Anterior cingulate cortex (tissue), 58 donors: ENCODE data around the gene TEDC1.

Source experiments
- DNase-seq, 58 donors: peaks; one replicate each; lab custom pipeline; 2025; lab: John Stamatoyannopoulos, UW

The TEDC1 gene

GRCh38 chr14:105494606-105494929 lies 3.5 kb downstream of the TEDC1 start:
- DNase-seq = no peak

DNA sequence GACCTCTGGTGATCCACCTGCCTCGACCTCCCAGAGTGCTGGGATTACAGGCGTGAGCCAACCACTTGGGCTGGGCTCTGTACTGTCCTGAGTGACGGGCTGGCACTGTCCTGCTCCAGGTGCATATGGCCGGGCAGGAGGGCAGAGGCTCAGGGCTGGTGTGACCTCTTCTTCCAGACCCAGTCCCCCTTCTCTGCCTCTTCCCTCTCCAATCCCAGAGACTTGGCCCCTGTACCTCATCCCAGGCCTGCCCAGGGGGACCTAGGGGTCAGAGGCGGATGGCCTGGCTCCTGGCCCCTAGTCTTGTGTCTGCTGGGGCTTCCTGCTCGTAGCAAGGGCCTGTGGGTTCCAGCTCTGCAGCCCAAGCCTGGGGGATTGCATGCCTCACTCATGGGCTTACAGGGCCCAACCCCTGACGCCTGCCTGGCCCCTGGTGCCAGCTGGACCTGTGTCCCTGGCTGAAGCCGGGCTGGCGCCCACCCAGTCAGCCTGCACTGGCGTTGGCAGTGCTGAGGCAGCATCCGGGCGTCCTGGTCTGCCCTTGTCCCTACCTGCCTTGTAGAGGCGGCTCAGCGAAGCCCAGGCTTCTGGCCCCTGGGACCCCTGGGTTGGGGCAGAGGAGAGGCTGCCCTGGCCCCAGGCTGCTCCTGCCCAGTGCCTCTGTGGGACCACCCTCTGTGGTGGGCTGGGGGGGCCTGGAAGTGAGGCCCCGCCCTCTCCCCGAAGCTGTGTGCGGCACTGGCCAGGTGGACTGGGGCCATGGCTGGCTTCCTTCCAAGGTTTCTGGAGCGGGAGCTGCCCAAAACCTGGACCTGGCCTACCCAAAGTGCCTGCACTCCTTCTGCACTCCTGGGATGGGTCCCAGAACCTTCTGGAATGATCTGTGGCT lies 4.3 kb downstream of the TEDC1 start:
- no peak for DNase-seq

- DNase-seq = no peak
Measured at GRCh38 chr14:105495990-105496830, 5.2 kb downstream of the TEDC1 start.

GRCh38 chr14:105496831-105497591 lies 6.0 kb downstream of the TEDC1 start:
- no peak for DNase-seq

- no peak for DNase-seq
Measured at GRCh38 chr14:105497671-105498429, 6.8 kb downstream of the TEDC1 start.

DNA sequence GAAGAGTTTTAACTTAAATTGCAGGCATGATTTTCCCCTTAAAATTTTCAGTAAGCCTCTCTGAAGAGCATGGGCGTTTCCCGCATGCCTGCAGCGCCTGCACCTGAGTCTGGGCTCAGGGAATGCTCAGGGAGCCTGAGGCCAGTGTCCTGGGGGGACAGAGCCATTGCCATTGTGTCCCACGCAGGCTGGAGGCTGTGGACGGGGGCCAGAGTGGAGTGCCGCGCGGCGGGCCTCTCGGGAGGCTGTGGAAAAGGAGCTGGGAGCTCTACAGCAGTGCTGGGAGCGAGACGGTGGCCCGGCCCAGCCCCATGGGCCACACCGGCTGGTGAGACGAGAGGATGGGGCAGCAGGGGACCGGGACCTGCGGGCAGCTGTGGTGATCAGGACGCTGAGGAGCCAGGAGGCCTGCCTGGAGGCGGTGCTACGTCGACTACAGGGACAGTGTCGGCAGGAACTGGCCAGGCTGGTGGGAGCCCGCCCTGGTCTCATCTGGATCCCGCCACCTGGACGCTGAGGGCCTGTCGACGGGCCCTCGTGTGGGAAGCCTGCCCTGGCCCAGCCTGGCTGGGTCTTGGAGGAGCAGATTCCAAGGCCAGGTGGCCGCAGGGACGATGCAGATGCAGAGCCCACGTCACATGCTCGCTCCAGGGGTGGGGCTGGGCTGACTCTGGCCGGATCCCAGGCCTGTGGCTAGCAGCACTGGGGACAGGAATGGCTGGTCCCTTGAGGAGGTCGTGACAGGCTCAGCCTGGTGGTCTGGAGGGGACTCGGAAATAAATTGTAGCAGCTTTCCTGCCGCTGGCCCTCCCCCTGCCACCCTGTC lies 7.6 kb downstream of the TEDC1 start:
- peak in 34 of 58 donors; percentile 5 to 85 (median 67) for DNase-seq

DNA sequence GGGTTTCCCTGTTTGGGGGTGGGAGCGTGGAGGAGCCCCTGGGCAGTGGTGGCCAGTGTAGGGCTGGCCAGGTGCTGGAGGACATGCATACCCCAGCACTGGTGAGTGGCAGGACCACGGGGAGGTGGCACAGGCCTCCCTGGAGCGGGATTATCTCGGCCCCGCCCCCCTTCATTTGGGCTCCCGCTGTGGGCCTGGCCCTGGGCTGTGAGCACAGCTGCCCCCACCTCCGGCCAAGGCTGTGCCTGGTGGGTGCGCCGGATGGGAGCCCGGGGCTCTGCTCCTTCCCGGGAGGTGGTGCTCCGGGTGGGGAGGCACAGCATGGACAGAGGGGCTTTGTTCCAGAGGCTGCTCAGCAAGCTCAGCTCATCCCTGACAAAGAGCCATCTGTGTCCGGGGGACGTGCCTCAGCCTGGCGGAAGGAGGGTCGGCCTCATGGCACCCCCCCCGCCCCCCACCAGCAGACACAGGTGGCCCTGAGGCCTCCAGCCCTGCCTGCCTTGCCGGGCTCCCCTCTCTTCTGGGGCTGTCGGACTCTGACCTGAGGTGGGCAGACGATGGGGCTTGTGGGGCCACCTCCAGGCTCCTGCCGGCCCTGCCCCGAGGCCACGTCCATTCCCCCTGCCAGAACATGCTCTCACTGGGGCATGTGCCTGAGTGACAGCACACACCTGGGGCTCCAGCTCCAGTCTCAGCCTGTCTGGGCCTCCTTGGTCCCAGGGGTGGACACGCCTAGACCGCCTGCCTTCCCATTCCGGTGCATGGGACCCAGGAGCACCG lies 8.4 kb downstream of the TEDC1 start:
- peak in 56 of 58 donors; percentile 20 to 95 (median 82) for DNase-seq

DNA sequence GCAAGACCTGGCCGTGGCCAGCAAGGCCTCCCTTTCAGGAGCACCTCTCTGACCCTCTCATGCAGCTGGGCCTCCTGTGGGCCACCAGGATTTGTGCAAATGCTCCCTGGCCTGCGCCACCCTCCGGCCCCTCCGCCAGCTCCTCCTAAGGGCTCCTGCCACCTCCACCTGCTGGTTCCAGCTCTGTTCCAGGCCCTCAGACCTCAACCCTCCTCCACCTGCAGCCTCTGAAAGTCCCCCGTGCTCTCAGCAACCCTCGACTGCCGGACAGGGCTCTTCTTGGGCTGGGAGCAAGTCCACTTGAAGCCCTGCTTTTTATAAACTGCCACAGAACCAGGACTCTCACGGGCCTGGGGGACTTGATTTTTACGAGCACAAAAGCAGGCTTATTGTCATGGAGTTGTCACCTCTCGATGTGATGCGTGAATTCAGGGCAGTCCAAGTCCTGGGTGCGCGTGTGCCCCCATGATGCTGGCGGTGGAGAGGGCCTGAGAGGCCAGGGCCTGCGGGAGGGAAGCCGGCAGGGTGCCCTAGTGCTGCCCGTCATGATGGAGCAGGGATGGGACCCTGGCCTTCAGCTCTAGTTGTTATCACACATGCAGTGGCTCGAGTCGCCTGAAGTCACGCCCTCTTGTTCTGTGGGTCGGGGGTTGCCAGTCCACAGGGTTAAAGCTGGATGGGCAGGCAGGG lies 9.1 kb downstream of the TEDC1 start:
- DNase-seq = no peak

DNA sequence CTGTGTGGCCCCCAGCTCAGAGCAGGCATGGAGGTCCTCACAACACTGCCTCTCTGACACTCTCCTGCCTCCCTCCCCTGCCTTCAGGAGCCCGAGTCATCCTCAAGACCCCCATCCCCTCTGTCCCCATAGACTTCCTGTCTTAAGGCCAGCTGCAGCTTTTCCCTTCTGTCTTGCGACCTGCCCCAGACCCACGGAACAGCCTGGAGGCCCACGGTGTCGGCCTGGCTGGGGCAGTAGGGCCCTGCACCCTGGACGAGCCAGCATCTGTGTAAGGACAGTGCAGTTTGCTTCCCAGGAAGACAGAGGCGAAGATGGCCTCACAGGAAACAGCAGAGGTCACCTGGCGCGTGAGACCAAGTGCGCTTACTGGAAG lies 9.7 kb downstream of the TEDC1 start:
- no peak for DNase-seq

- DNase-seq = no peak
Measured at GRCh38 chr14:105501504-105502291, 10.7 kb downstream of the TEDC1 start.

- DNase-seq = no peak
Measured at GRCh38 chr14:105502446-105503295, 11.6 kb downstream of the TEDC1 start.

- DNase-seq = no peak
Measured at GRCh38 chr14:105503296-105503640, 12.2 kb downstream of the TEDC1 start.

DNA sequence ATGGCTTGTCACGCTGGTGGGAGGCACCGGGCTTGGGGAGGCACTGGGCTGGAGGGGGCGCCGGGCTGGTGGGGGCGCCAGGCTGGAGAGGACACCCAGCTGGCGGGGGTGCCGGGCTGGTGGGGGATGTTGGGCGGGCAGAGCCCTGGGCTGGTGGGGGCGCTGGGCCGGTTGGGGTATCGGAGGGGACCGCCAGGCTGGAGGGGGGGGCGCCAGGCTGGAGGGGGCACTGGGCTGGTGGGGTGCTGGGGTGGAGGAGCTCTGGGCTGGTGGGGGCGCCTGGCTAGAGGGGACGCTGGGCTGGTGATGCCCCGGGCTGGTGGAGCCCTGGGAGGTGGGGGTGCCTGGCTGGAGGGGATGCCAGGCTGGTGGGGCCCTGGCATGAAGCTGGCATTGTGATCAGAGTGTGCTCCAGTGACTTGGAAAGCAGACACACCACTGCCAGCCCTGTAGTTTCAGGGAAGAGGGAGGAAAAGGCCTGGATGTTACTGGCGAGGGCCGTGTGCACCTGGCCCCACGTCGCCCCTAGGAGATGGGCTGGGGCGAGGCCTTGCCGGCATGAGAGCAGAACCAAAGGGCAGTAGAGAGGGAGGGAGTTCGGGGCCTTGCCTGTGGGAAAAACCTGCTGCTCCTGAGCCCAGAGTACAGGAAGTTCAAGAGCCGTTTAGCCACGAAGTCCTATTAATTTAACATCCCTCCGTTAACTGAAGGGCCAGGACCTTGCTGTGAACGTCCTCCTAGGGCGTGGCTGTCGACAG lies 13.1 kb downstream of the TEDC1 start:
- no peak for DNase-seq

GRCh38 chr14:105505101-105505500 lies 14.1 kb downstream of the TEDC1 start:
- DNase-seq = no peak

GRCh38 chr14:105507247-105507646 lies 16.2 kb downstream of the TEDC1 start:
- DNase-seq = no peak
